ENCODE data around the gene CNMD. TPM values are rescaled to one million over a fixed set of nuclear protein-coding genes. Genes with fewer than 3 reads are reported as not detected.

The CNMD gene
- total RNA-seq, result not detected in 3 replicates
- long read RNA-seq, result 0 reads

DNA sequence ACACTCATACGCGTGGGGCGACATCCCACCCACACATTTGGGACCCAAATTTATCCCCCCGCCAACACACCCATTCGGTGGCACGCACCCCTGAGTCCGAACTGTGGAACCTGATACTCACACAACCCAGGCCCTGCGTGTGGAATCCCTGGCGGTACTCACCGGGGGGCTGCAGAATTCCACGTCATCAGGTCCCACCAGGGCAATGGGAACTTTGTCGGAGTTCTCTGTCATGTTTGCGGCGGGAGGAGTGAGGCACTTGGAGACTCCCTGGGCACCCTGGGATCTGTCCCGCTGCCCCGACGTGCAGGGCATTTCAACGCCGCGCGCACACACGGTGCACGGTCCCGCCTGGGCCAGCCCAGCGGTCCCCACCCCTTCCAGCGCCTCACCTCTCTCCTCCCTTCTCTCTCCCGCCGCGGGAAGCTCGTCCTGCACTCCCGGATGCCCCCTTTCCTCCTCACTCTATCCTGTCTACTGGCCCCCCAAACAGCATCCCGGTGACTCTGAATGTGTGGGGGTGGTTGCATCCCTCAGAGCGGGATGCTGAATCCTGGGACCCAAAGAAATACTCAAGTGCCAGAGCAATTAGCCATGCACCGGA, at the start of gene CNMD:
CNMD (minus strand) TSS at position 353 of the 604 bp plus-strand sequence; CDS start at position 234, 119 bp downstream.
- peaks cover 33% of the 10 kb centered on the region for H3K27me3 Mint-ChIP-seq (ENCODE audit: low read depth)
- DNase-seq (ENCODE audit: low spot score), result no peak
- TF ChIP-seq, protein P1, sequence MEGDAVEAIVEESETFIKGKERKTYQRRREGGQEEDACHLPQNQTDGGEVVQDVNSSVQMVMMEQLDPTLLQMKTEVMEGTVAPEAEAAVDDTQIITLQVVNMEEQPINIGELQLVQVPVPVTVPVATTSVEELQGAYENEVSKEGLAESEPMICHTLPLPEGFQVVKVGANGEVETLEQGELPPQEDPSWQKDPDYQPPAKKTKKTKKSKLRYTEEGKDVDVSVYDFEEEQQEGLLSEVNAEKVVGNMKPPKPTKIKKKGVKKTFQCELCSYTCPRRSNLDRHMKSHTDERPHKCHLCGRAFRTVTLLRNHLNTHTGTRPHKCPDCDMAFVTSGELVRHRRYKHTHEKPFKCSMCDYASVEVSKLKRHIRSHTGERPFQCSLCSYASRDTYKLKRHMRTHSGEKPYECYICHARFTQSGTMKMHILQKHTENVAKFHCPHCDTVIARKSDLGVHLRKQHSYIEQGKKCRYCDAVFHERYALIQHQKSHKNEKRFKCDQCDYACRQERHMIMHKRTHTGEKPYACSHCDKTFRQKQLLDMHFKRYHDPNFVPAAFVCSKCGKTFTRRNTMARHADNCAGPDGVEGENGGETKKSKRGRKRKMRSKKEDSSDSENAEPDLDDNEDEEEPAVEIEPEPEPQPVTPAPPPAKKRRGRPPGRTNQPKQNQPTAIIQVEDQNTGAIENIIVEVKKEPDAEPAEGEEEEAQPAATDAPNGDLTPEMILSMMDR (IDR thresholded peaks at IDR 0.05), result no peak
- peak within 1 kb of the TSS; percentile 47 for H3K4me3 Mint-ChIP-seq (ENCODE audit: unreplicated experiment)
- H3K36me3 Mint-ChIP-seq (ENCODE audit: low read depth), result no peaks in the 10 kb centered on the region
- H3K9me3 Mint-ChIP-seq (ENCODE audit: low read depth), result peaks cover 6% of the 10 kb centered on the region
- no peak within 1 kb of the TSS for H3K27ac Mint-ChIP-seq (ENCODE audit: unreplicated experiment)
- no peaks in the 10 kb centered on the region for H3K4me1 Mint-ChIP-seq (ENCODE audit: low read depth)

DNA sequence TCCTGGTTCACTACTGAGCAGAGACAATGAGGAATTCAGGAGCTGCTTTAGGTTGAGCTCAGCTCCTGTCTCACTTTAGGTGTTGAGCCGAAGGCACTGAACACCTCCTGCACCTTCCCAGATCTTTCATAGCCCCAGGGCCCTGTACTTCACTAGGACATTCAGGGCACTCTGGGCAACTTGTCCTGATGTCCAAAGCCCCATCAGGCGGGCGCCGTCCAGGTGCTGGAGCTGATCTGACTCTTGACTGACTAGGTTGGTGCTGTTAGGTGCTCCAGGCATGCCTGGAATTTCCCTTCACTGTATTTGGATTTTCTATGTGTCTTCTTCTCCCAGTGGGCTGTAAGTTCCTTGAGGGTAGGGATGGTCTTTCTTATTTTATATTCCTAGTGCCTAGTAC, 48.4 kb upstream of the CNMD start:
- TF ChIP-seq, protein P1 (IDR thresholded peaks at IDR 0.05), result no peak
- H3K4me1 Mint-ChIP-seq (ENCODE audit: low read depth), result no peaks in the 10 kb centered on the region
- no peak for DNase-seq (ENCODE audit: low spot score)
- no peak overlapping the region for H3K4me3 Mint-ChIP-seq (ENCODE audit: unreplicated experiment)
- H3K27ac Mint-ChIP-seq (ENCODE audit: unreplicated experiment), result no peak overlapping the region
- peaks cover 13% of the 10 kb centered on the region for H3K27me3 Mint-ChIP-seq (ENCODE audit: low read depth)
- no peaks in the 10 kb centered on the region for H3K36me3 Mint-ChIP-seq (ENCODE audit: low read depth)
- H3K9me3 Mint-ChIP-seq (ENCODE audit: low read depth), result no peaks in the 10 kb centered on the region

DNA sequence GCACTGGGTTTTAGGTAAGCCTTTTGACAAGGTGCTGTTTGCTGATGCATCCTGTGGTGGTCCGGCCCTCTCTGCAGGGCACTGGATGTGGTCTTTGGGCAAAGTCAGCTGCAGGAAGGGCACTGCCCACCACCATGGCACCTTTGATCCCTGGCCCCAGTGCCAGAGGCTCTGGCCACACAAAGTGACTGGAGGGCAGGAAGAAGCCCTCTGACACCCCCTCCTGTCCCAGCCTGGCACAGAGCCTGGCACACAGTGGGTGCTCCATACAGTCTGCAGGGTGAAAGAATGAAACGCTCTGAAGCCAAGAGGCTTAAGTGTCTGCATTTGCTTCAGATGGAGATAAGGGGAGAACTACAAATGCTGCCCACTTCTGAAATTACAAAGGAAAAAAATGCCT, 47.6 kb upstream of the CNMD start:
- H3K27ac Mint-ChIP-seq (ENCODE audit: unreplicated experiment), result no peak overlapping the region
- H3K4me3 Mint-ChIP-seq (ENCODE audit: unreplicated experiment), result no peak overlapping the region
- TF ChIP-seq, protein P1 (IDR thresholded peaks at IDR 0.05), result no peak
- H3K27me3 Mint-ChIP-seq (ENCODE audit: low read depth), result peaks cover 13% of the 10 kb centered on the region
- no peaks in the 10 kb centered on the region for H3K36me3 Mint-ChIP-seq (ENCODE audit: low read depth)
- DNase-seq (ENCODE audit: low spot score), result no peak
- H3K9me3 Mint-ChIP-seq (ENCODE audit: low read depth), result no peaks in the 10 kb centered on the region
- H3K4me1 Mint-ChIP-seq (ENCODE audit: low read depth), result no peaks in the 10 kb centered on the region

DNA sequence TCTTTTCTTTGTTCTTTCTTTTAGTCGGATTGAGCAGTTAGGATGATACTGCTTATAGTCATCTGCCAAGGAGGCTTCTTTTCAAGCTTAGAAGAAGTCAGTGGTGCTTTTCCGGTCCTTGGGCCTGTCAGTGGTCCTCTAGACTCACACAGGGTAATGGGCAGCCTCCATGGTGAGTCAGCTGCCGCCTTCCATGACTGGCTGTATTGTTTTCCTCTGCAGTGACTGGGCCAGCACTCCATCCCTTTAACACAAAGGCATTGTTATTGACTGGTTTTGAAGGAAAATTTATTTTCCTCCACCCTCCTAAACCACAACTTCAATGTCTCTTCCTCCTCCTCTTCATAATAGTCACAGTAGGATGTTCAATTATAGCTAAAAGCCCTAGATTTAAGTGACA, 47.1 kb upstream of the CNMD start:
- Mint-ChIP-seq H3K4me1 (ENCODE audit: low read depth) (no peaks in the 10 kb centered on the region), H3K9me3 (ENCODE audit: low read depth) (no peaks in the 10 kb centered on the region), H3K27me3 (ENCODE audit: low read depth) (peaks cover 13% of the 10 kb centered on the region), H3K27ac (ENCODE audit: unreplicated experiment) (no peak overlapping the region), H3K4me3 (ENCODE audit: unreplicated experiment) (no peak overlapping the region), H3K36me3 (ENCODE audit: low read depth) (no peaks in the 10 kb centered on the region)
- TF ChIP-seq, protein P1 (IDR thresholded peaks at IDR 0.05), result no peak
- DNase-seq (ENCODE audit: low spot score), result no peak

DNA sequence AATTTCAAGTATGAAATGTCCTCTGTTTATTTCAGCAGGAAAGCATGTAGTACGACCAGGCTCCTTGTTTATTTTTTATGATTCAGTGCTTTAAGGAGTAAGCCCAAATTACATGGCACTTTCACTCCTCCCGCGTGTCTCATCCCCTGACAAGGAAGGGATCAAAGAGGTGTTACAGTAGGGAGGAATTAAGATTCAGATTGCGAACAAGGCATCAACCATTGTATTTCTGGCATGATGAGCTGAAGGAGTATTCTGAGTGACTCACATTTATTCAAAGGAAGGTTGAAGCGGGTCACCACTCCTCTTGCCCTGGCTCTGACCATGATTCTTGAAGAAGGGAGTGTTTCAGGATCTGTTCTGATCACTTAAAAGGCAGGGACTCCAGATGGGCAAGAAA, 46.1 kb upstream of the CNMD start:
- TF ChIP-seq, protein P1 (IDR thresholded peaks at IDR 0.05), result no peak
- H3K4me1 Mint-ChIP-seq (ENCODE audit: low read depth), result no peaks in the 10 kb centered on the region
- no peak for DNase-seq (ENCODE audit: low spot score)
- H3K27ac Mint-ChIP-seq (ENCODE audit: unreplicated experiment), result no peak overlapping the region
- H3K36me3 Mint-ChIP-seq (ENCODE audit: low read depth), result no peaks in the 10 kb centered on the region
- H3K4me3 Mint-ChIP-seq (ENCODE audit: unreplicated experiment), result no peak overlapping the region
- H3K9me3 Mint-ChIP-seq (ENCODE audit: low read depth), result no peaks in the 10 kb centered on the region
- H3K27me3 Mint-ChIP-seq (ENCODE audit: low read depth), result peaks cover 13% of the 10 kb centered on the region

All from chondrocyte (in vitro differentiated cells).